Colonic mucosa (tissue), 4 donors: ENCODE measurements around the gene NUDT4. TPM values are rescaled to one million over a fixed set of nuclear protein-coding genes. Genes with fewer than 3 reads are reported as not detected.
"Not testable (repeated sequence)": the region's sequence is repeated elsewhere in the genome, so short reads cannot be mapped to it uniquely, and the experiment has no call there.

Experiments
- DNase-seq: peaks from one replicate; pipeline ENCODE4 v3.0.0-alpha.2; 2020
- H3K27ac ChIP-seq: fragments of 200-600 bp; one replicate; pipeline ENCODE4 v1.8.0; 2021
- H3K27me3 ChIP-seq: fragments of 200-600 bp; one replicate; pipeline ENCODE4 v1.8.0; 2021
- H3K36me3 ChIP-seq: fragments of 200-600 bp; one replicate; pipeline ENCODE4 v1.8.0; 2021
- H3K4me1 ChIP-seq: fragments of 200-600 bp; one replicate; pipeline ENCODE4 v1.8.0; 2021; ENCODE audit warnings: mild to moderate bottlenecking
- H3K4me3 ChIP-seq: fragments of 200-600 bp; one replicate; pipeline ENCODE4 v1.8.0; 2021
- H3K9ac ChIP-seq, 2 donors: one replicate each; pipeline ENCODE4 v1.7.0; 2013; ENCODE audit warnings: control low read depth in 2 of 2, low read depth in 2 of 2, low read length in 2 of 2
- H3K9me3 ChIP-seq: fragments of 200-600 bp; one replicate; pipeline ENCODE4 v1.8.0; 2021
- CTCF ChIP-seq: fragments of 200-600 bp; IDR thresholded peaks from one replicate; pipeline ENCODE4 v1.8.0; 2022; ENCODE audit warnings: antibody characterized with exemption, mild to moderate bottlenecking
- intact Hi-C: fragments of 100-400 bp; cut with DNase I; formaldehyde crosslinking; loops from one replicate; pipeline ENCODE4 v1.14.1; 2022
- total RNA-seq, 2 donors: library from RNA; stranded (reverse); fragmentation: NEBNext Ultra II Directional in 1 of 2; extraction: Animal tissue kit (Norgen Biotek cat#: 25700) in 1 of 2; gene quantifications; one replicate each; pipeline ENCODE4 v1.2.1, GENCODE V29; 2021
- donor health status: healthy.
- donor health status: DM: no; HTN: no; CAD: no.
- donor health status: DM: no; HTN: no; CAD: no.

The NUDT4 gene
- total RNA-seq, 2 donors from 2014 or later = 84.5 to 102 TPM

DNA sequence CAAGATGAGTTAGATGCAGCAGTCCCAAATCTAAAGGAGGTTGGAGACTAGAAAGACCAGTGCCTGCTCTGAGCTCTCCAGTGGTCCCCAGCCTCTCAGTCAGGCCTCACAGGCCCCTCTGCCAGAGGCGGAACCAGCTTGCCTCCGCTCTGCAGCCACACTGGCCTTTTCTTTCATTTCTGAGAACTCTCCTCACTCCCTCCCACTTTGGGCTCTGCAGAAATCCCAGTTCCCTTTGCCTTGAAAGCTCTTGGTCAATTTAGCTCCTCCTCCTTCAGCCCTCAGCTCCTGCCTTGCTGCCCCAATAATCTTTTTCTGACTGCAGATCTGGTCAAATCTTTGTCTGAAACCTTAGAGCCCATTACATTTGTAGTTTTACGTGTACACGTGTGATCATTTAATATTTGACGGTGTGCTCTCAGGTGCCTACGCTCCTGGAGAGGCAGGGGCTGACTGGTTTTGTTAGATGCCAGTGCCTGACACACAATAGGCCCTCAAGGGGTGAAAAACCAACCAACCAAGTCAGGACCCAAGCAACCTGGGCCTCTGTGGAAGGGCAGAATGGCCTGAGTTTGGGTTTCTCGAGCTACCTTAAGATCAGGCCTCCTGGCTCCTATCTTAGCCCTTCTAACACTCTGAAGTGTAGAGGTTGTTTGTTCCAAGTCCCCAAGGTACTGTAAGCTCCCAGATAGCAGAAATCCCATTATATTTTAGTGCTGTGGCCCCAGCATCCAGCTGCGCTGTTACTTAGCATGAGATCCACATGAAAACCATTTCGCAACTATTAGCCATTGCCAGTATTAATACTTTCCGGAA is 1.1 kb upstream of the NUDT4 start:
- no peaks in the 10 kb centered on the region for H3K9me3 ChIP-seq
- H3K27me3 ChIP-seq = no peaks in the 10 kb centered on the region
- H3K4me3 ChIP-seq = peak overlapping the region; percentile 64
- DNase-seq = peak; percentile 67
- peak overlapping the region; percentile 45 to 70 for H3K9ac ChIP-seq
- intact Hi-C loops = no loop called here
- H3K36me3 ChIP-seq = no peaks in the 10 kb centered on the region
- peak overlapping the region; percentile 82 for H3K27ac ChIP-seq
- H3K4me1 ChIP-seq = peaks cover 3% of the 10 kb centered on the region
- TF ChIP-seq CTCF = no peak

GRCh38 chr12:93378196-93378997 is 672 bp downstream of the NUDT4 start:
- H3K4me3 ChIP-seq = peak overlapping the region; percentile 64
- H3K27me3 ChIP-seq, H3K4me1 ChIP-seq, H3K36me3 ChIP-seq, intact Hi-C loops, H3K9me3 ChIP-seq: not testable (repeated sequence)
- peak overlapping the region; percentile 82 for H3K27ac ChIP-seq
- H3K9ac ChIP-seq = peak overlapping the region; percentile 99
- peak; percentile 56 for DNase-seq

DNA sequence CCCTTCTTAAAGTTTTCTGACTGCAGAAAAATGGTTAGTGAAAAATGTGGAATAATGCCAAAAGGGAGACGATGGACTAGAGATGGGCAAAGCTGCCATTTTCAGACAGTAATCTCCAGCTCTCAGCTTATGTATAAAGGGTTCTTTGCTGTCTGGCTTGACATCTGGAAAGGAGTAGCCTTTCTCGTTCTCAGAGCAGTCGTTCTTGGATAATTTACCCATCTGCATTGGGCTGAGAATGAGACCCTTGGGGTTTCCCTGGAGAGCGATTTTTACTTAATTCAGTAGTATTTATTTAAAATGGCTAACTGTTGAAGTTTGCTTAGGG is 1.2 kb downstream of the NUDT4 start:
- intact Hi-C loops = no loop called here
- Histone ChIP-seq H3K9me3 (no peaks in the 10 kb centered on the region), H3K9ac (peak overlapping the region; percentile 99), H3K27me3 (no peaks in the 10 kb centered on the region), H3K4me1 (peaks cover 3% of the 10 kb centered on the region), H3K27ac (peak overlapping the region; percentile 82), H3K4me3 (peak overlapping the region; percentile 64), H3K36me3 (no peaks in the 10 kb centered on the region)
- DNase-seq = peak; percentile 27
- TF ChIP-seq CTCF = no peak

- Histone ChIP-seq H3K27me3 (no peaks in the 10 kb centered on the region), H3K4me3 (peak overlapping the region; percentile 64), H3K36me3 (no peaks in the 10 kb centered on the region), H3K9ac (peak overlapping the region; percentile 99), H3K27ac (peak overlapping the region; percentile 82), H3K4me1 (peaks cover 3% of the 10 kb centered on the region), H3K9me3 (no peaks in the 10 kb centered on the region)
- TF ChIP-seq CTCF = no peak
- intact Hi-C loops = no loop called here
- no peak for DNase-seq
Observed at GRCh38 chr12:93379326-93379980, 1.7 kb downstream of the NUDT4 start.

DNA sequence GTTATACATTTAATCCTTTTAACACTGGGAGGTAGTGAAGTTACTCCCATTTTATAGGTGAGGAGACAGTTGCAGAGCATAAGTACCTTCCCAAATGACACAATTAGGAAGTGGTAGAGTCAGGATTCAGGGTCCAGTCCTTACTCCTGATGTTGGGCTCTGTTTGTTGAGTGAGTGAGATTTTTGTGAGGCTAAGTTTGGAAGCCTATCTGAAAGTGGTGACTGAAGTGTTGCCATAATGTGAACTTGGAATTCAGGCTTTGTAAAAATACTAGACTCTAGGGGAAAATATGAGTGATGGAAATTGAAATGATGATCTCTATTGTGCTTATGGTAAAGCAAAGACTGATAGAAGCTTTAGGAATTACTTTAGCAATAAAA is 2.2 kb downstream of the NUDT4 start:
- intact Hi-C loops = no loop called here
- H3K9ac ChIP-seq = peak overlapping the region; percentile 99
- no peaks in the 10 kb centered on the region for H3K36me3 ChIP-seq
- no peak for TF ChIP-seq CTCF
- DNase-seq = no peak
- no peaks in the 10 kb centered on the region for H3K9me3 ChIP-seq
- H3K27me3 ChIP-seq = no peaks in the 10 kb centered on the region
- peaks cover 3% of the 10 kb centered on the region for H3K4me1 ChIP-seq
- H3K27ac ChIP-seq = peak overlapping the region; percentile 82
- peak overlapping the region; percentile 64 for H3K4me3 ChIP-seq
